ENCODE measurements around the gene CDKN2AIP. TPM values are rescaled to one million over a fixed set of nuclear protein-coding genes. Genes with fewer than 3 reads are reported as not detected.

CDKN2AIP gene
- total and polyA plus RNA-seq, 2 of the 4 experiments (the other 2 are of a cell fraction), result 11.0 to 16.8 TPM

GRCh38 chr4:183400035-183400434 lies 44.4 kb upstream of the CDKN2AIP start:
- Histone ChIP-seq H2BK5ac (ENCODE audit: low read depth, low read length, poor library complexity, severe bottlenecking) (no peak overlapping the region), H3K27me3 (ENCODE audit: control insufficient read depth, insufficient read depth, low read length) (peaks cover 5% of the 10 kb centered on the region; the same call in 1 of the 2 replicates), H3K9me1 (ENCODE audit: insufficient read depth, low read length) (no peaks in the 10 kb centered on the region), H2AFZ (replicated peaks; ENCODE audit: low read length, poor library complexity) (no peak overlapping the region), H3K79me1 (ENCODE audit: low read depth in 1 of 2, low read length in 2 of 2) (no peaks in the 10 kb centered on the region), H3K27ac (ENCODE audit: insufficient read depth, low read length) (no peak overlapping the region), H3K36me3 (ENCODE audit: control insufficient read depth, insufficient read depth, low read length) (no peaks in the 10 kb centered on the region), H3K18ac (ENCODE audit: low read depth, low read length) (no peak overlapping the region), H3K23ac (ENCODE audit: low read depth, low read length) (no peak overlapping the region), H4K91ac (ENCODE audit: insufficient read depth, low read depth, low read length) (no peak overlapping the region), H2BK120ac (ENCODE audit: low read depth, low read length) (no peak overlapping the region), H2AK5ac (ENCODE audit: low read depth, low read length) (no peak overlapping the region), H2BK20ac (ENCODE audit: low read depth, low read length) (no peak overlapping the region), H2BK15ac (ENCODE audit: low read depth, low read length) (no peak overlapping the region), H3K56ac (ENCODE audit: extremely low read depth, insufficient read depth, low read length) (no peak overlapping the region), H3K4me1 (ENCODE audit: control insufficient read depth, insufficient read depth, low read length) (peaks cover 4% of the 10 kb centered on the region; the same call in 1 of the 2 replicates), H2AK9ac (replicated peaks; ENCODE audit: low read depth, low read length, poor library complexity) (no peak overlapping the region), H3K14ac (replicated peaks; ENCODE audit: low read depth, low read length) (no peak overlapping the region), H3K4me3 (ENCODE audit: insufficient read depth, low read depth, low read length) (no peak overlapping the region), H3K4ac (ENCODE audit: low read depth, low read length) (no peak overlapping the region), H3K4me2 (ENCODE audit: low read depth, low read length) (no peak overlapping the region), H4K5ac (ENCODE audit: low read depth, low read length) (no peak overlapping the region), H3K9ac (ENCODE audit: low read depth, low read length) (no peak overlapping the region), H4K8ac (ENCODE audit: low read depth in 2 of 2, low read length in 2 of 2) (no peak overlapping the region), H3K9me3 (ENCODE audit: control insufficient read depth, insufficient read depth, low read length) (no peaks in the 10 kb centered on the region), H4K20me1 (ENCODE audit: insufficient read depth, low read length) (no peaks in the 10 kb centered on the region)
- dilution Hi-C loops (cut with HindIII; ENCODE audit: low sequenced_read_pairs, unreplicated experiment), result no loop called here
- CTCF ChIA-PET, result no interaction called here
- ATAC-seq (ENCODE audit: low read depth) (no peak), DNase-seq (no peak)
- TF ChIP-seq SMC3 (IDR thresholded peaks at IDR 0.05; ENCODE audit: low read depth, low read length) (no peak), MAZ (IDR thresholded peaks at IDR 0.05; ENCODE audit: borderline replicate concordance, low read depth, low read length) (no peak), MXI1 (IDR thresholded peaks at IDR 0.05; ENCODE audit: borderline replicate concordance, low read depth, low read length) (no peak), NFE2L2 (IDR thresholded peaks at IDR 0.05; ENCODE audit: low read depth, low read length) (no peak), ELK1 (IDR thresholded peaks at IDR 0.05; ENCODE audit: borderline replicate concordance, low read depth, low read length) (no peak), FOS (IDR thresholded peaks at IDR 0.05; ENCODE audit: low read depth, low read length) (no peak), USF2 (IDR thresholded peaks at IDR 0.05; ENCODE audit: low read depth, low read length) (no peak), CEBPB (IDR thresholded peaks at IDR 0.05; ENCODE audit: low read depth, low read length) (no peak), POLR2A (IDR thresholded peaks at IDR 0.05; ENCODE audit: low read depth, low read length) (no peak), CHD1 (IDR thresholded peaks at IDR 0.05; ENCODE audit: low read depth, low read length) (no peak), RFX5 (IDR thresholded peaks at IDR 0.05; ENCODE audit: low read depth, low read length) (no peak), MAFK (IDR thresholded peaks at IDR 0.05; ENCODE audit: low read depth, low read length) (no peak), RAD21 (IDR thresholded peaks at IDR 0.05; ENCODE audit: low read length) (no peak), RCOR1 (IDR thresholded peaks at IDR 0.05; ENCODE audit: insufficient replicate concordance, low read length) (no peak)
- POLR2A ChIA-PET (ENCODE audit: unreplicated experiment), result no interaction called here
- no TSS peak for BruUV-seq (replicated peaks)
- 100% methylated on average over 1 of the region's 5 CpGs; no CpG with 5 or more reads in 1 of the 2 experiments for WGBS, 2 experiments (ENCODE audit: extremely low coverage in 2 of 2, insufficient read length in 1 of 2)
- in situ Hi-C loops (cut with MboI; ENCODE audit: low sequenced_read_pairs), result loop anchor here (10.0 kb wide), 1 partner anchor 325 kb away; no protein-coding TSS in a partner anchor
- intact Hi-C loops (cut with micrococcal nuclease), result no loop called here

Measured in IMR-90 (cell line).